ENCODE results near the gene TLE3. TPM values are rescaled to one million over a fixed set of nuclear protein-coding genes. Genes with fewer than 3 reads are reported as not detected.

TLE3 gene
- total and polyA plus RNA-seq, 2 of the 4 experiments (the other 2 are of a cell fraction), result 6.5 to 16.3 TPM

DNA sequence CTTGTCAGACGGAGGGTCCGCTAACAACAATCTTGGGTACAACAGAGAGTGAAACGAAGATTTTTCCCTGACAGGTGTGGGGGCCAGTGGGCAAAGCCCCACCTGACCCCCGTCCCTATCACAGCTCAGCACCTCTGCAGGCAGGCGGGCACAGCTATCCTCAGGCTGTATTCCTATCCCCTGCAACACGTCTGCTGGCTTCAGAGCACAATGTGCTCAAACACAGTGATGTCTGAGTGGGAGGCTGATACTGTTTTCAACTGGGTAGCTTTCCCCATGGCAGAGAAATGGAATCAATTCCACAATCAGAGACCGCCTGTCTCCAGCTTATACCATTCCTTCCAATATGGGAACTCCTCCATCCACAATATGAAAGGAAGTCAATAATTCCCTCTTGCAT is 28.0 kb downstream of the TLE3 start:
- Histone ChIP-seq H3K14ac (replicated peaks; ENCODE audit: low read depth, low read length) (no peak overlapping the region), H3K9me1 (ENCODE audit: insufficient read depth, low read length) (peaks cover 23% of the 10 kb centered on the region), H2BK5ac (ENCODE audit: low read depth, low read length, poor library complexity, severe bottlenecking) (no peak overlapping the region), H3K27me3 (ENCODE audit: control insufficient read depth, insufficient read depth, low read length) (no peaks in the 10 kb centered on the region), H3K18ac (ENCODE audit: low read depth, low read length) (no peak overlapping the region), H4K8ac (ENCODE audit: low read depth in 2 of 2, low read length in 2 of 2) (no peak overlapping the region), H2BK20ac (ENCODE audit: low read depth, low read length) (no peak overlapping the region), H2AK5ac (ENCODE audit: low read depth, low read length) (no peak overlapping the region), H4K5ac (ENCODE audit: low read depth, low read length) (no peak overlapping the region), H3K36me3 (ENCODE audit: control insufficient read depth, insufficient read depth, low read length) (peaks cover 72% of the 10 kb centered on the region), H3K27ac (ENCODE audit: insufficient read depth, low read length) (no peak overlapping the region), H2BK120ac (ENCODE audit: low read depth, low read length) (no peak overlapping the region), H3K56ac (ENCODE audit: extremely low read depth, insufficient read depth, low read length) (no peak overlapping the region), H3K4me2 (ENCODE audit: low read depth, low read length) (no peak overlapping the region), H3K23ac (ENCODE audit: low read depth, low read length) (no peak overlapping the region), H4K20me1 (ENCODE audit: insufficient read depth, low read length) (peaks cover 42% of the 10 kb centered on the region), H3K4me3 (ENCODE audit: insufficient read depth, low read depth, low read length) (no peak overlapping the region), H3K79me1 (ENCODE audit: low read depth in 1 of 2, low read length in 2 of 2) (peaks cover 22 to 74% of the 10 kb centered on the region in 2 experiments), H4K91ac (ENCODE audit: insufficient read depth, low read depth, low read length) (no peak overlapping the region), H3K9me3 (ENCODE audit: control insufficient read depth, insufficient read depth, low read length) (no peaks in the 10 kb centered on the region), H2BK15ac (ENCODE audit: low read depth, low read length) (no peak overlapping the region), H2AFZ (replicated peaks; ENCODE audit: low read length, poor library complexity) (no peak overlapping the region), H2AK9ac (replicated peaks; ENCODE audit: low read depth, low read length, poor library complexity) (no peak overlapping the region), H3K4ac (ENCODE audit: low read depth, low read length) (no peak overlapping the region), H3K4me1 (ENCODE audit: control insufficient read depth, insufficient read depth, low read length) (peaks cover 10% of the 10 kb centered on the region), H3K9ac (ENCODE audit: low read depth, low read length) (no peak overlapping the region)
- intact Hi-C loops (cut with micrococcal nuclease) (no loop called here), dilution Hi-C loops (cut with HindIII; ENCODE audit: low sequenced_read_pairs, unreplicated experiment) (no loop called here), in situ Hi-C loops (cut with MboI; ENCODE audit: low sequenced_read_pairs) (no loop called here)
- WGBS, 2 experiments (ENCODE audit: extremely low coverage in 2 of 2, insufficient read length in 1 of 2), result 100% methylated on average over 3 of the region's 7 CpGs; no CpG with 5 or more reads in 1 of the 2 experiments
- ATAC-seq (ENCODE audit: low read depth), result no peak
- BruUV-seq (replicated peaks), result no TSS peak
- DNase-seq, result no peak
- ChIA-PET CTCF (no interaction called here), POLR2A (ENCODE audit: unreplicated experiment) (no interaction called here)
- TF ChIP-seq, protein P1, sequence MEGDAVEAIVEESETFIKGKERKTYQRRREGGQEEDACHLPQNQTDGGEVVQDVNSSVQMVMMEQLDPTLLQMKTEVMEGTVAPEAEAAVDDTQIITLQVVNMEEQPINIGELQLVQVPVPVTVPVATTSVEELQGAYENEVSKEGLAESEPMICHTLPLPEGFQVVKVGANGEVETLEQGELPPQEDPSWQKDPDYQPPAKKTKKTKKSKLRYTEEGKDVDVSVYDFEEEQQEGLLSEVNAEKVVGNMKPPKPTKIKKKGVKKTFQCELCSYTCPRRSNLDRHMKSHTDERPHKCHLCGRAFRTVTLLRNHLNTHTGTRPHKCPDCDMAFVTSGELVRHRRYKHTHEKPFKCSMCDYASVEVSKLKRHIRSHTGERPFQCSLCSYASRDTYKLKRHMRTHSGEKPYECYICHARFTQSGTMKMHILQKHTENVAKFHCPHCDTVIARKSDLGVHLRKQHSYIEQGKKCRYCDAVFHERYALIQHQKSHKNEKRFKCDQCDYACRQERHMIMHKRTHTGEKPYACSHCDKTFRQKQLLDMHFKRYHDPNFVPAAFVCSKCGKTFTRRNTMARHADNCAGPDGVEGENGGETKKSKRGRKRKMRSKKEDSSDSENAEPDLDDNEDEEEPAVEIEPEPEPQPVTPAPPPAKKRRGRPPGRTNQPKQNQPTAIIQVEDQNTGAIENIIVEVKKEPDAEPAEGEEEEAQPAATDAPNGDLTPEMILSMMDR (conservative IDR thresholded peaks at IDR 0.05; ENCODE audit: low read depth, low read length), result no peak
- no peak for TF ChIP-seq BHLHE40 (IDR thresholded peaks at IDR 0.05; ENCODE audit: low read depth, low read length)
